GM12892 (cell line): ENCODE measurements around the gene PHPT1.
A peak's percentile ranks its signal among the peaks of the same experiment; 100 is the strongest.
"Not testable (repeated sequence)": the region's sequence is repeated elsewhere in the genome, so short reads cannot be mapped to it uniquely, and the experiment has no call there.

Source experiments
- DNase-seq: peaks from one replicate; pipeline ENCODE4 v3.0.0; 2011; ENCODE audit not compliant: insufficient read length
- FAIRE-seq: peaks from 2 replicates; lab custom pipeline; 2011; peaks lifted over from hg19 to GRCh38; lab: Jason Lieb, UNC
- POLR2A ChIP-seq: IDR thresholded peaks from 2 replicates; pipeline ENCODE4 v1.6.1; 2011; ENCODE audit warnings: low read depth, low read length, control low read depth
- POLR2AphosphoS5 ChIP-seq: IDR thresholded peaks from 2 replicates; pipeline ENCODE4 v1.6.1; 2011; ENCODE audit warnings: low read depth, low read length, control low read depth
- TAF1 ChIP-seq: IDR thresholded peaks from 2 replicates; pipeline ENCODE4 v1.6.1; 2011; ENCODE audit warnings: low read depth, mild to moderate bottlenecking, control low read depth, low read length, borderline replicate concordance

The PHPT1 gene

GRCh38 chr9:136865768-136866103 is 16.5 kb downstream of the PHPT1 start:
- DNase-seq (no peak), FAIRE-seq (no peak)
- TF ChIP-seq POLR2A (no peak), POLR2AphosphoS5 (no peak), TAF1 (no peak)

- FAIRE-seq, DNase-seq: not testable (repeated sequence)
Observed at GRCh38 chr9:136866898-136867421, 17.8 kb downstream of the PHPT1 start.

GRCh38 chr9:136867480-136867879 is 18.3 kb downstream of the PHPT1 start:
- TF ChIP-seq TAF1 (no peak), POLR2AphosphoS5 (no peak), POLR2A (no peak)
- FAIRE-seq (no peak), DNase-seq (no peak)

GRCh38 chr9:136867917-136868316 is 18.7 kb downstream of the PHPT1 start:
- DNase-seq (no peak), FAIRE-seq (no peak)
- no peak for TF ChIP-seq POLR2A
- no peak for TF ChIP-seq POLR2AphosphoS5
- no peak for TF ChIP-seq TAF1

- TF ChIP-seq TAF1, result no peak
- TF ChIP-seq POLR2AphosphoS5, result no peak
- no peak for TF ChIP-seq POLR2A
- no peak for FAIRE-seq
Observed at GRCh38 chr9:136868644-136869043, 19.4 kb downstream of the PHPT1 start.

GRCh38 chr9:136869611-136870010 is 20.4 kb downstream of the PHPT1 start:
- not testable (repeated sequence) for DNase-seq, FAIRE-seq

More at GRCh38 chr9:136868644-136869043, 19.4 kb downstream of the PHPT1 start:
- DNase-seq, result no peak

GRCh38 chr9:136875155-136875554 is 25.9 kb downstream of the PHPT1 start:
- FAIRE-seq, result no peak
- TF ChIP-seq POLR2AphosphoS5, result no peak
- TF ChIP-seq POLR2A, result no peak
- no peak for TF ChIP-seq TAF1
- no peak for DNase-seq

GRCh38 chr9:136876476-136876875 is 27.3 kb downstream of the PHPT1 start:
- TF ChIP-seq POLR2A, result no peak
- TF ChIP-seq TAF1, result no peak
- no peak for TF ChIP-seq POLR2AphosphoS5

GRCh38 chr9:136880651-136881050 is 31.4 kb downstream of the PHPT1 start:
- DNase-seq, result no peak
- no peak for TF ChIP-seq TAF1
- no peak for TF ChIP-seq POLR2A
- no peak for TF ChIP-seq POLR2AphosphoS5
- no peak for FAIRE-seq

More at GRCh38 chr9:136876476-136876875, 27.3 kb downstream of the PHPT1 start:
- FAIRE-seq (no peak), DNase-seq (no peak)

- DNase-seq (peak; percentile 81), FAIRE-seq (peak; percentile 95)
- TF ChIP-seq POLR2A (peak; percentile 62), TAF1 (0 out of 2 replicates have a peak, but pooled peaks have one; percentile 29), POLR2AphosphoS5 (no peak)
Observed at GRCh38 chr9:136881691-136882108, 32.5 kb downstream of the PHPT1 start.

- TF ChIP-seq TAF1 (0 out of 2 replicates have a peak, but pooled peaks have one; percentile 0), POLR2A (peak; percentile 52; the same call in 1 of the 2 replicates), POLR2AphosphoS5 (no peak)
- DNase-seq, result peak; percentile 85
- peak; percentile 95 for FAIRE-seq
Observed at GRCh38 chr9:136882109-136882946, 33.1 kb downstream of the PHPT1 start.

- not testable (repeated sequence) for DNase-seq, FAIRE-seq
Observed at GRCh38 chr9:136882947-136883283, 33.7 kb downstream of the PHPT1 start.

- not testable (repeated sequence) for DNase-seq, FAIRE-seq
Observed at GRCh38 chr9:136883670-136884069, 34.5 kb downstream of the PHPT1 start.
